HCEC 1CT (cell line): ENCODE data around the gene IFITM2.
A peak's percentile ranks its signal among the peaks of the same experiment; 100 is the strongest.
"Not testable (repeated sequence)": the region's sequence is repeated elsewhere in the genome, so short reads cannot be mapped to it uniquely, and the experiment has no call there.

Source experiments
- DNase-seq: peaks from one replicate; pipeline ENCODE4 v3.0.0-alpha.2; 2017

The IFITM2 gene

DNA sequence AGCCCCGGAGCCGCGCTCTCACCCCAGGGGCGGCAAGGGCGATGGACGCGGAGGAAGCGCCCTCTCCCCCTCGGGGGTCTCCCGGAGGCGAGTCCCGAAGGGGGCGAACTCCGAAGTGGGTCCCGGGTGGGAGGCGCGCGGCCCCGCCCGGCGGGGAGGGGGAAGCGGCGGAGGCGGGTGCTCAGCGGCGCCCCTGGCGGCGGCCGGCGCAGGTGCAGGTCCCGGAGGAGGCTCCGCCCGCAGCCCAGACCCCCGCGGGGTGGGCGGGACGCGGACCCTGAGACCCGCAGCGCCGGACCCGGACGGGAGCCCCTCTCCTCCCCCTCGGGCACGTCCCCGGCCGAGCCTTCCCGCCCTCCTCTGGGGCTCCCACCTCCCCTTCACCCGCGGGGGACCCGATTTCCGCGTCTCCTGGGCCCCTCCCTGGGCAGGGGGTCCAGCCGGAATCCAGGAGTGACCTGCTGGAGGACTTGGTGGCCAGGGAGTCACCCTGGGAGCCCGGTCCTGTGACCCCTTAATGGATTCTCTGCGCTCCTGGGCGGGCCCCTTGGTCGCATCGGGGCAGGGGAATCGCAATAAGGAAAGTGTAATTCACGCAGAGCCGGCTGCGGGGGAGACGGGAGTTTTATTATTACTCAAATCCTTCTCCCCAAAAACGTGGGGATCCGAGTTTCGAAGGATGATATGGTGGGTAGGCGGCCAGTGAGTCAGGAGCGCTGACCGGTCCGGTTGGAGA is 3.6 kb downstream of the IFITM2 start:
- not testable (repeated sequence) for DNase-seq

GRCh38 chr11:312092-312816 is 4.6 kb downstream of the IFITM2 start:
- no peak for DNase-seq

DNA sequence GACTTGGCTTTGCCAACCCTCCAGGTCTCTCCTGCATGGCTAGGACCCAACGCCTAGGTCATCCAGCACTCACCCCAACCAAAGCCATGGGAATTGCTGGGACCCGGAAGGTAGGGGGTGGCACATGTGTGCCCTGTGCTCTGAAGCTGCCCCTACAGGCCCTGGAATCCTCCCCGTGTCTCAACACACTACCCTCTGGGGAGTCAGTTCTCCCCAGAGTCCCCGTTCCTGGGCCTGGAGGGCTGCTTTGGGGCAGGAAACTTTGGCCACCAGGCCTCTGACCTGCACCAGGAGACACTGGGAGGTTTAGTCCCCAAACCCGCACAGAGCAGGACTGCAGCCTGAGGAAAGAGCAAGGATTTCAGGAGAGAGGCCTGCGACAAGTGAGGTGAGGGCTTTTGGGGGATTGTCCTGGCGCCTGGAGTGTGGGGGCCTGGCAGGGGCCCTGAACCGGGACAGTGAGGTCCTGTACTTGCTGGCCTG is 5.7 kb downstream of the IFITM2 start:
- DNase-seq, result no peak

GRCh38 chr11:313787-314553 is 6.4 kb downstream of the IFITM2 start, which contains the start of gene IFITM1:
Gene IFITM1, plus strand, starts transcription at chr11:314040. Its CDS starts 131 bp downstream, at chr11:314171.
- DNase-seq, result peak; percentile 70

- DNase-seq, result not testable (repeated sequence)
Measured at GRCh38 chr11:314554-314875, 6.9 kb downstream of the IFITM2 start.

DNA sequence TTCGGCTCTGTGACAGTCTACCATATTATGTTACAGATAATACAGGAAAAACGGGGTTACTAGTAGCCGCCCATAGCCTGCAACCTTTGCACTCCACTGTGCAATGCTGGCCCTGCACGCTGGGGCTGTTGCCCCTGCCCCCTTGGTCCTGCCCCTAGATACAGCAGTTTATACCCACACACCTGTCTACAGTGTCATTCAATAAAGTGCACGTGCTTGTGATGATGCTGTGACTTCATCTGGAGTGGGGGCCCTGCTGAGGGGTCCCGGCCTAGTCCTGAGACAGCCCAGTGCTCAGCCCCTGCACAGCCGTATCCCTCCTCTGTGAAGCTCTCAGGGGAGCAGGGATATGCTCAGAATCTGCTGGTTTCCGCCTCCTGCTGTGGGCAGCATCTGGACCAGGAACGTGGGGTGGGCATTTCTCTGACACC is 7.5 kb downstream of the IFITM2 start:
- no peak for DNase-seq

DNA sequence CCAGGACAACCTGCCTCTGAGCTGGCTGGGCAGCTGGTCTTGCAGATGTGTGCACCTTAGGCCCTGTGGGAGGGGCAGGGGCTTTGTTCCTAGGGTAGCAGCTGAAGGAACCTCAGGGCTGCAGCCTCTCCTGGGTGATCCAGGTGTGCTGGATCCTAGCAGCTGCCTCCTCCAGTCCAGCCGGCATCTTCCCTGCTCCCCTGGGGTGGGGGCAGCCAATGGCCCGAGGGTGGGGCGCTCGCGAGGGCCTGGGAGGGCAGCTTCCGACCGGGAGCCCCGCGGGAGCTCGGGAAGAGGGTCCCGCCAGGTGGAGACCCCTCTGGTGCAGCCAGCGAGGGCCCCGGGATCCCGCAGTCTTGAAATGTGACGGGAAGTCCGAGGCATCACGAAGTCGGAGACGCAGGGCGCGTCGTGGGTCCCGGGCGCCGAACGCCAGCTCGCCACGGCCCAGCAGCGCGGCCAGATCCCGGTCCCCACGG is 7.9 kb downstream of the IFITM2 start:
- DNase-seq, result no peak

GRCh38 chr11:316031-316701 is 8.6 kb downstream of the IFITM2 start:
- DNase-seq, result no peak

- DNase-seq, result no peak
Measured at GRCh38 chr11:316891-317301, 9.3 kb downstream of the IFITM2 start.

GRCh38 chr11:317668-318404 is 10.2 kb downstream of the IFITM2 start:
- not testable (repeated sequence) for DNase-seq

DNA sequence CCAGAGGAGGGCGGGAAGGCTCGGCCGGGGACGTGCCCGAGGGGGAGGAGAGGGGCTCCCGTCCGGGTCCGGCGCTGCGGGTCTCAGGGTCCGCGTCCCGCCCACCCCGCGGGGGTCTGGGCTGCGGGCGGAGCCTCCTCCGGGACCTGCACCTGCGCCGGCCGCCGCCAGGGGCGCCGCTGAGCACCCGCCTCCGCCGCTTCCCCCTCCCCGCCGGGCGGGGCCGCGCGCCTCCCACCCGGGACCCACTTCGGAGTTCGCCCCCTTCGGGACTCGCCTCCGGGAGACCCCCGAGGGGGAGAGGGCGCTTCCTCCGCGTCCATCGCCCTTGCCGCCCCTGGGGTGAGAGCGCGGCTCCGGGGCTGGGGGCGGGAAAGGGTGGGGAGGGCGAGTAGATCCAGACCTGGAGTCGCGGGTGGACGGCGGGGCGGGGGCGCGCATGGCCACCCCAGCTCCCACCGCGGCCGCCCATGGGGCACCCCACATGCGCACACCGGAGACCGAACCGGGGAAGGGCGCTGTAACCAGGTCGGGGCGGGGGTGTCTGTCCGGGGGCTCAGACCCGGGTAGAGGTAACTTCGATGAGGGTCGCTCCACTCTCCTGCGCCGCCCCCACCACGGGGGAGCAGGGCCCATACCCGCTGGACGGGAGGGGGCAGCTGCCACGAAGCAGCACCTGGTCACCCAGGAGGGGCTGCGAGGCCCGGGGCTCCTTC is 10.9 kb downstream of the IFITM2 start:
- not testable (repeated sequence) for DNase-seq

DNA sequence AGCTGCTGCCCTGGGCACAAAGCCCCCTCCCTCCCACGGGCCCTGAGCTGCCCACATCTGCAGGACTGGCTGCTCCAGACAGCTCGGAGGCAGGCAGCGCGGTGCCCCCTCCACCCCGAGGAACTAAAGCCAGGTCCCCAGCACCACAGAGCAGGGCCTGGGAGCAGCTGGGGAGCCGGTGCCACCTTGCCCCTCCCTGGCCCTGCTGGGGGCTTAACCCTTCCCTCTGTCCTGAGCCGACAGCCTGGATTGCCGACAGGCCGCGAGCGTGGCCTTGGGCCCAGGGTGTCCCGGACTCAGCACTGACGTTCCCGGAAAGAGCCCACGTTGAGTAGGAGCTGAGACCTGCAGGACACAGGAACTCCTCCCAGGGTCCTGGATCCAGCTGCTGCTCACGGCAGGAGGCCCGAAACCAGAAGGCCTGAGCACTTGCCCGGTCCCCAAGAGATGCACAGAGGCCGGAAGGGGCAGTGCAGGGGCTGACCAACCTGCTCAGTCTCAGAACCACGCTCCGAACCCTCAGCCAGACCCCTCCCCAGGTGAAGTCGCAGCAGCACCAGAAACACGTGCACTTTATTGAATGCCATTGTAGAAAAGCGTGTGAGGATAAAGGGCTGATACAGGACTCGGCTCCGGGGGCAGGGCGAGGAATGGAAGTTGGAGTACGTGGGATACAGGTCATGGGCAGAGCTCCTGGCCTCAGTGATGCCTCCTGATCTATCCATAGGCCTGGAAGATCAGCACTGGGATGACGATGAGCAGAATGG is 11.7 kb downstream of the IFITM2 start:
- peak; percentile 20 for DNase-seq

DNA sequence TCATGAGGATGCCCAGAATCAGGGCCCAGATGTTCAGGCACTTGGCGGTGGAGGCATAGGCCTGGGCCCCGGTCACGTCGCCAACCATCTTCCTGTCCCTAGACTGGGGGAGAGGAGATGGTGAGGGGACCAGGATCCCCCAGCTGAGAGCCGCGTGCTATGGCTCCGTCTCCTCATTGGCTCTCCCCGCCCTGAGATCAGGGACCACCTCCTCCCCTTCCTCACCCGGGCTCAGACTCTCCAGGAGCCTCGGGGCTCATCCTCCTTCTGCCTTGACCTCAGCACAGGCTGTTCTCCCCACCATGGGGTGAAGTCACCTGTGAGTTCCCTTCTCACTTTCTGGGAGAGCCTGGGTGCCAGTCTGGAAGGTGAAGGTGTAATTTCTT is 12.3 kb downstream of the IFITM2 start:
- DNase-seq, result not testable (repeated sequence)

- no peak for DNase-seq
Measured at GRCh38 chr11:324156-324555, 16.5 kb downstream of the IFITM2 start.

DNA sequence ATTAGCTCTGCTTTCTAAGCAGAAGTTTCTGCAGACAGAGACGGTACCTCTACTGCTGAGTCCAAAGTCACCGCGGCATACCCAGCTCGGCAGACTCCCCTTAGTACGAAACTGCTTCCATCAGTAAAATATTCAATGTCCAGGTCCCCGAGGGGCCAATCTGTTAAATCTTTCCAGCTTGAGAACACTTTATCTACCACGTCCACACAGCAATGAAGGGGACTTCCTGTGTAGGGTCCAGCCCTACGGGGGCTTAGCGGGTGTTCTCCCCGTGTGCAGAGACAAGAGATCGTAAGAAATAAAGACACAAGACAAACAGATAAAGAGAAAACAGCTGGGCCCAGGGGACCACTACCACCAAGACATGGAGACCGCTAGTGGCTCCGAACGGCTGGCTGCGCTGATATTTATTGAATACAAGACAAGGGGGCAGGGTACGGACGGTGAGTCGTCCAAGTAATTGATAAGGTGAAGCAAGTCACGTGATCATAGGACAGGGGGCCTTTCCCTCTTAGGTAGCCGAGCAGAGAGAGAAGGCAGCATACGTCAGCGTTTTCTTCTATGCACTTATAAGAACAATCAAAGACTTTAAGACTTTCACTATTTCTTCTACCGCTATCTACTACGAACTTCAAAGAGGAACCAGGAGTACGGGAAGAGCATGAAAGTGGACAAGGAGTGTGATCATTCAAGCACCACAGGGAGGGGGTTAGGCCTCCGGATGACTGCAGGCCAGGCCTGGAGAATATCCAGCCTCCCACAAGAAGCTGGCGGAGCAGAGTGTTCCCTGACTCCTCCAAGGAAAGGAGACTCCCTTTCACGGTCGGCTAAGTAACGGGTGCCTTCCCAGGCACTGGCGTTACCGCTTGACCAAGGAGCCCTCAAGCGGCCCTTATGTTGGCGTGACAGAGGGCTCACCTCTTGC is 17.2 kb downstream of the IFITM2 start:
- DNase-seq, result not testable (repeated sequence)

DNA sequence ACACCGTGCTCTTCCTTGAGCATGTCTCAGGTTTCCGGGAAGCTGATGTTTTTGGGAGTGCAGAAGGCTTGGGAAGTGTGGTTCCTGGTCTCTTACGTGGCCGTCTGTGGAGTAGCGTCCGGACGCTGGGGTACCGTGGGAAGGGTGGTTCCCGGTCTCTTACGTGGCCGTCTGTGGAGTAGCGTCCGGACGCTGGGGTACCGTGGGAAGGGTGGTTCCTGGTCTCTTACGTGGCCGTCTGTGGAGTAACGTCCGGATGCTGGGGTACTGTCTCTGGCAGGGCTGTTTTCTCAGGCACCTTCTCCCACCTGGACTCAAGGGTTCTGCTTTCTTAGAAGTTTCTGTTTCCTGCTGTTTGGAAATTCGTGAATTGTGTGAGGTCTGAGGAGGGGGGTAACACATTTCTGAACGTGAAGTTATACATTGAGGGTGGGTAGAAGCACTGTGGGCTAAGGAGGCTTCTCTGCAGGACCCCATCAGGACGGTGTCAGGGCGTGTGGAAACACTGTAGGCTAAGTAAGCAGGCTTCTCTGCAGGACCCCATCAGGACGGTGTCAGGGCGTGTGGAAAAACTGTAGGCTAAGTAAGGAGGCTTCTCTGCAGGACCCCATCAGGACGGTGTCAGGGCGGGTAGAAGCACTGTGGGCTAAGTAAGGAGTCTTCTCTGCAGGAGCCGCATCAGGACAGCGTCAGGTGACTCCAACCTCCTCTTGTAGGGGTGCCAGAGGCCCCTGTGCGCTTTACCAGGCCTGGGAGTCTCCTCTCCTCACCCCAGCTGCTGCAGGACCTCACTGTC is 18.4 kb downstream of the IFITM2 start:
- DNase-seq, result no peak

DNA sequence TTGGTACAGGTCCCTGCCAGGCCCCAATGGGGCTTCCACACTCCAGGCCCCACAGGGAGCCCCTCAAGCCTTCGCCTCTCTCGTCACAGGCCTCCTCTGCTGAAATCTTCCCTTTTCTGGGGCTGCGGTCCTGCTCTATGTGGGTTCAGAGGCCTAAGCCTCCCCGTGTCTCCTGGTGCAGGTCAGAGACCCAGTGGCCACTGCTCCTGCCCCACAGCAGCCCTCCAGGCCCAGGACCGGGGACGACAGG is 18.9 kb downstream of the IFITM2 start:
- DNase-seq, result no peak

DNA sequence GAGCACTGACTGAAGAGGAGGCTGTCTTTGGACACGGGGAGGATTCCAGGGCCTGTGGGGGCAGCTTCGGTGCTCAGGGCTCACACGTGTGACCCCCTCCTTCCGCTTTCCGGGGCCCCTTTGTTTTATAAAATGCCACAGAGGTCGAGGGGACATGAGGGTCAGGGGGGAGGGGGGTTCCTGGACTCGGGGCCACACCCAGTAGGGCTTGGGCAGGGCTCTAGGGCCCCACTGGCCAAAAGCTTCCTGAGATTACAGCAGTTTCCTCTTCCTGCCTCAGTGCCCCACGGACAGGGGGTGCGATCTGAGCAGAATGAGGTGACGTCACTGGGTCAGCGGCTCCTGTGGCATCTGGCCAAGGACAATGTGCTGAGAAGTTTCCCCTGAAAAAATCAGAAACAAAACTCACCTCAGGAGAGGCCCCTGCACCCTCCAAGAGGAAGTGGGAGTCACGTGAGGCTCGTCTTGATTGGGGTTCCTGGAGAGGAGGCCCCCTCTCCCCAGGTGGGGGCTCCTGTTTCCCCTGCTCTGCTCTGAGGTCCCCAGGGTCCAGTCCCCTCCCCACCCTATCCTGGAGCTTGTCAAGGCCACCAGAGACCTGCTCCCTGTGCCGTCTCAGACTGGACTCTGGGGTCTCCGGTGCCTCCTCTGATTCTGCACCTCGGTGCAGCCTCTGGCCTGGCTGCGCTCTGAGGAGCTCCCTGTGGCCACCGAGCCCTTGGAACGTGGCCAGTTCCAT is 19.4 kb downstream of the IFITM2 start:
- peak; percentile 64 for DNase-seq
